Osteoblast (primary cell): ENCODE results near the gene TNK2. TPM values are rescaled to one million over a fixed set of nuclear protein-coding genes. Genes with fewer than 3 reads are reported as not detected.
"Not testable (repeated sequence)": the region's sequence is repeated elsewhere in the genome, so short reads cannot be mapped to it uniquely, and the experiment has no call there.

Source experiments
- DNase-seq: peaks from one replicate; pipeline ENCODE4 v3.0.0; 2011; ENCODE audit warnings: low spot score, mixed read lengths; ENCODE audit not compliant: insufficient read length; ENCODE audit errors: missing footprints
- H2AFZ ChIP-seq: 2 replicates; pipeline ENCODE4 v1.6.0; 2011; ENCODE audit warnings: mild to moderate bottlenecking, low read length
- H3K27ac ChIP-seq: 2 replicates; pipeline ENCODE4 v1.5.1; 2011; ENCODE audit warnings: mild to moderate bottlenecking, low read depth, low read length, moderate library complexity
- H3K27me3 ChIP-seq: 2 replicates; pipeline ENCODE4 v1.6.0; 2012; ENCODE audit warnings: mild to moderate bottlenecking, control low read depth, inconsistent platforms, low read length, moderate library complexity; ENCODE audit not compliant: insufficient read depth
- H3K36me3 ChIP-seq: 2 replicates; pipeline ENCODE4 v1.5.1; 2011; ENCODE audit warnings: mild to moderate bottlenecking, low read length, control low read depth, moderate library complexity; ENCODE audit not compliant: insufficient read depth
- H3K4me1 ChIP-seq: 2 replicates; pipeline ENCODE4 v1.5.1; 2011; ENCODE audit warnings: mild to moderate bottlenecking, low read length, control low read depth, moderate library complexity; ENCODE audit not compliant: insufficient read depth
- H3K4me2 ChIP-seq: 2 replicates; pipeline ENCODE4 v1.6.0; 2011; ENCODE audit warnings: mild to moderate bottlenecking, low read length; ENCODE audit not compliant: insufficient read depth
- H3K4me3 ChIP-seq: fragments of 200-600 bp; sonication (generic); 3 replicates; pipeline ENCODE4 v1.5.1; 2012; ENCODE audit warnings: mild to moderate bottlenecking, low read length, inconsistent platforms; ENCODE audit not compliant: insufficient read depth
- H3K79me2 ChIP-seq: 2 replicates; pipeline ENCODE4 v1.6.0; 2012; ENCODE audit warnings: mild to moderate bottlenecking, low read length, control low read depth, inconsistent platforms; ENCODE audit not compliant: insufficient read depth
- H3K9me3 ChIP-seq: 2 replicates; pipeline ENCODE4 v1.5.1; 2011; ENCODE audit warnings: low read depth, low read length, control low read depth
- H4K20me1 ChIP-seq: 2 replicates; pipeline ENCODE4 v1.6.0; 2012; ENCODE audit warnings: mild to moderate bottlenecking, low read length, control low read depth; ENCODE audit not compliant: insufficient read depth
- total RNA-seq: library from RNA; depleted of rRNA; stranded (reverse); fragments of >200 nt; gene quantifications from 2 replicates; pipeline ENCODE4 v1.2.3, GENCODE V29; 2012
- TF ChIP-seq, protein P1 (sequence below): IDR thresholded peaks from 2 replicates; pipeline ENCODE4 v1.5.1; 2011; ENCODE audit warnings: mild to moderate bottlenecking, low read depth, low read length, moderate library complexity; ENCODE audit errors: extremely low read depth

TNK2 gene
- total RNA-seq = 10.6 and 11.6 TPM in 2 replicates

DNA sequence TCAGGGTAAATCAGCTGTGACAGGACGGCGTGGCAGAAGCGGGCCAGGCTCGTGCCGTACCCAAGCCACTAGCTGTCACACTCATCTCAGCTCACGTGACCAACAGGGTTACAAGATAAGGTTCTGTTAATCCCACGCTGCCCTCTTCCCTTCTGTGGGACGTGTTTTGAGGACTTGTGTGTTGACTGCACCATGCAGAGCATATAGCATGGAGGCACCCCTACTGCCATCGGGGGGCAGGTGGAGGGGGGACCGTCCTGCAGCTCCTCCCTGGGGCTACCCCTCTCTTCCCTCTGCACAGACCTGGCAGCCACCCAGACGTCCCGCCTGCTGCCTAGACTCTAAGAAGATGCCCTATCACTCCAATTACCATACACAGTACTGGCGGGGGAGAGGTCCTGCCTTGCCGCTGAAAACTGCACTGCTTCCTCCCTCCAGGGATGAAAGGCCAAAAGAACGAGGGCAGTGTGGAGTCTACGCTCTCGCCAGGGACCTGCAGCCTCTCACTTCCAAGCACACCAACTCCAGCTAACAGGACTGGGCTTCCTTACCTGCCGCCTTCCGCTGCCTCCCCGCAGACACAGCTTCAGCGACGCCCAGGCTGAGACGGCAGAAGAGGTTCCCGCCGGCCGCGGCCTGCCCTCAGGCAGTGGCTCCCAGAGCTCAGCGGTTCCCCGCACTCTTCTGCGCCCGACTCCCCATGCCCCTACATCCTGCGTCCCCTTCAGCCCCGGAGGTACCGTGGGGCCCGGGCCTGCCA lies at the start of gene TNK2:
TNK2 (minus strand) TSS at position 618 of the 760 bp plus-strand sequence. CDS start 19,963 bp downstream, outside the sequence.
- peak; percentile 94 for DNase-seq
- Histone ChIP-seq H2AFZ (peak within 1 kb of the TSS; percentile 67), H3K79me2 (peaks cover 48% of the 10 kb centered on the region), H3K4me3 (peak within 1 kb of the TSS; percentile 71), H3K27ac (peak within 1 kb of the TSS; percentile 29), H4K20me1 (peaks cover 6% of the 10 kb centered on the region), H3K4me2 (peak within 1 kb of the TSS; percentile 96), H3K4me1 (peaks cover 26% of the 10 kb centered on the region), H3K36me3 (no peaks in the 10 kb centered on the region), H3K27me3 (no peaks in the 10 kb centered on the region), H3K9me3 (no peaks in the 10 kb centered on the region)
- TF ChIP-seq, protein P1, sequence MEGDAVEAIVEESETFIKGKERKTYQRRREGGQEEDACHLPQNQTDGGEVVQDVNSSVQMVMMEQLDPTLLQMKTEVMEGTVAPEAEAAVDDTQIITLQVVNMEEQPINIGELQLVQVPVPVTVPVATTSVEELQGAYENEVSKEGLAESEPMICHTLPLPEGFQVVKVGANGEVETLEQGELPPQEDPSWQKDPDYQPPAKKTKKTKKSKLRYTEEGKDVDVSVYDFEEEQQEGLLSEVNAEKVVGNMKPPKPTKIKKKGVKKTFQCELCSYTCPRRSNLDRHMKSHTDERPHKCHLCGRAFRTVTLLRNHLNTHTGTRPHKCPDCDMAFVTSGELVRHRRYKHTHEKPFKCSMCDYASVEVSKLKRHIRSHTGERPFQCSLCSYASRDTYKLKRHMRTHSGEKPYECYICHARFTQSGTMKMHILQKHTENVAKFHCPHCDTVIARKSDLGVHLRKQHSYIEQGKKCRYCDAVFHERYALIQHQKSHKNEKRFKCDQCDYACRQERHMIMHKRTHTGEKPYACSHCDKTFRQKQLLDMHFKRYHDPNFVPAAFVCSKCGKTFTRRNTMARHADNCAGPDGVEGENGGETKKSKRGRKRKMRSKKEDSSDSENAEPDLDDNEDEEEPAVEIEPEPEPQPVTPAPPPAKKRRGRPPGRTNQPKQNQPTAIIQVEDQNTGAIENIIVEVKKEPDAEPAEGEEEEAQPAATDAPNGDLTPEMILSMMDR = no peak

DNA sequence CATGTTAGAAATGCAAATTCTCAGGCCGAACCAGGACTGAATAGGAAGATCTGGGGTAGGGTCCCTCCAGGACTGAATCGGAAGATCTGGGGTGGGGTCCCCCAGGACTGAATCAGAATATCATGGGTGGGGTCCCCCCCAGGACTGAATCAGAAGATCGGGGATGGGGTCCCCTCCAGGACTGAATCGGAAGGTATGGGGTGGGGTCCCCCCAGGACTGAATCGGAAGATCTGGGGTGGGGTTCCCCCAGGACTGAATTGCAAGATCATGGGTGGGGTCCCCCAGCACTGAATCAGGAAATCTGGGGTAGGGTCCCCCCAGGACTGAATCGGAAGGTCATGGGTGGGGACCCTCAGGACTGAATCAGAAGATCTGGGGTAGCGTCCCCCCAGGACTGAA lies 48.2 kb upstream of the TNK2 start:
- H3K9me3 ChIP-seq = no peaks in the 10 kb centered on the region
- TF ChIP-seq, protein P1 = no peak
- no peak overlapping the region for H2AFZ ChIP-seq
- H3K79me2 ChIP-seq = no peaks in the 10 kb centered on the region
- H3K4me1 ChIP-seq = no peaks in the 10 kb centered on the region
- H3K27me3 ChIP-seq = no peaks in the 10 kb centered on the region
- H3K4me2 ChIP-seq = no peak overlapping the region
- no peaks in the 10 kb centered on the region for H4K20me1 ChIP-seq
- DNase-seq = no peak
- H3K27ac ChIP-seq = no peak overlapping the region
- H3K4me3 ChIP-seq = no peak overlapping the region
- no peaks in the 10 kb centered on the region for H3K36me3 ChIP-seq

DNA sequence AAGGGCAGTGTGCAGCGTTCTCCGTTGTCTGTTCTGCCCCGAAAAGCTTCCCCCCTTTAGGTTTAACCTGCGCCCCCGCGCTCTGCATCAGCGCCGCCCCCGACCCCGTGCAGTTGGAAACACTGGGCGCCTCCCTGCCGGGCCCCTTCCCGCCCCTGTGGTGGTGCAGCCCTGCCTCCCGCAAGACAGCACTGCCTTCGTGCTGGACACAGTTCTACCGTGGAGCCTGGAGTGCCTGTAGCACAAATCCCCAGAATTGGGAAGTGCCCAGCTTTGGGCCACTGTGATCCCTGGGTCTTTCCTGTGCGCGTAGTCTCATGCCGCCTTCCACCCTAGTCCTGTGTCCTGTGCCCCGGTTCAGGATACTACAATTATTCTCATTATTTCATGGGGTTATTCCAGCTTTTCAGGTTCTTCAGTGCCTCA lies 47.1 kb upstream of the TNK2 start:
- H3K27ac ChIP-seq, H3K27me3 ChIP-seq, H3K9me3 ChIP-seq, H3K4me1 ChIP-seq, H2AFZ ChIP-seq, H3K79me2 ChIP-seq, H4K20me1 ChIP-seq, H3K36me3 ChIP-seq: not testable (repeated sequence)
- peak; percentile 51 for DNase-seq
- H3K4me3 ChIP-seq = peak overlapping the region; percentile 25
- H3K4me2 ChIP-seq = peak overlapping the region; percentile 51

DNA sequence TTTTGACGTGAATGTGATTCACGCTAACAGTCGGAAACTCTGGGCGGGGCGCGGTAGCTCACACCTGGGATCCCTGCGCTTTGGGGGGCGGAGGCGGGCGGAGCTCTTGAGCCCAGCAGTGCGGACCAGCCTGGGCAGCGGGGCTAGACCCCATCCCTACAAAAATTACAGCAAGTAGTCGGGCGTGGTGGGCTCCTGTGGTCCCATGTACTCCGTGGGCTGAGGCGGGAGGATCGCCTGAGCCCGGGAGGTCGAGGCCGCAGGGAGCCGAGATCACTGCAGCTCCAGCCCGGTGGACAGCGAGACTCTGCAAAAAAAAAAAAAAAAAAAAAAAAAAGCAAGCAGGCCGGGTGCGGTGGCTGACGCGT lies 46.4 kb upstream of the TNK2 start:
- not testable (repeated sequence) for DNase-seq, H3K4me2 ChIP-seq, H3K36me3 ChIP-seq, H3K4me1 ChIP-seq, H3K27ac ChIP-seq, H3K27me3 ChIP-seq, H2AFZ ChIP-seq, H4K20me1 ChIP-seq, H3K9me3 ChIP-seq, H3K79me2 ChIP-seq
- H3K4me3 ChIP-seq = peak overlapping the region; percentile 64

DNA sequence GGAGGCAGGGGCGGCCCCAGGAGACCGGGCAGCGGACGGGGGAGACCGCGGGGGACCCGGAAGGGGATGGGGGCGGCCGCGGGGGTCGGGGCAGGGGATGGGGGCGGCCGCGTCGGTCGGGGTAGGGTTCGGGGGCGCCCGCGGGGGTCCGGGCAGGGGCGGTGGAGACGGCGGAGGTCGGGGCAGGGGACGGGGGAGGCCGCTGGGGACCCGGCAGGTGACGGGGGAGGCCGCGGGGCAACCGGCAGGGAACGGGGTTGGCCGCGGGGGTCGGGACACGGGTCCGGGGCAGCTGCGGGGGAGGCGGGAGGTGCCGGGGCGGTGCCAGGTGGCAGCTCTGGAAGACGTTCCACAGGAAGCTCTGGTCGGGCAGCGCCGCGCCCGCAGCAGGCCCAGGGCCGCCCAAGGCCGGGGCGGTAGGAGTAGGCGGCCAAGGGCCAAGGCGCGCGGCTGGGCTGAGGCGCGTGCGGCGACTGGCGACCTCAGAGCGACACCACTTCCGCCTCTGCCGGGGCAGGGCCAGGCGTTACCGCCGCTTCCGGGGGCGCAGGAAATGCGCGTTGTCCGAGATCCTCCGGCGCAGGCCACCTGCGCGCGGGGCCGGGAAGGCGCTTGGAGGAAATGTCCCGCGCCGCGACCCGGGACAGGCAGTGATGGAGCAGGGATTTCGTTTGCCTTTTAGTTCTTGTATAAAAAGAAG lies 45.9 kb upstream of the TNK2 start:
- H2AFZ ChIP-seq, H3K27ac ChIP-seq, H3K4me1 ChIP-seq, H3K36me3 ChIP-seq, H3K79me2 ChIP-seq, H3K9me3 ChIP-seq, H4K20me1 ChIP-seq, H3K27me3 ChIP-seq: not testable (repeated sequence)
- H3K4me2 ChIP-seq = peak overlapping the region; percentile 39
- peak overlapping the region; percentile 64 for H3K4me3 ChIP-seq
- peak; percentile 93 for DNase-seq

DNA sequence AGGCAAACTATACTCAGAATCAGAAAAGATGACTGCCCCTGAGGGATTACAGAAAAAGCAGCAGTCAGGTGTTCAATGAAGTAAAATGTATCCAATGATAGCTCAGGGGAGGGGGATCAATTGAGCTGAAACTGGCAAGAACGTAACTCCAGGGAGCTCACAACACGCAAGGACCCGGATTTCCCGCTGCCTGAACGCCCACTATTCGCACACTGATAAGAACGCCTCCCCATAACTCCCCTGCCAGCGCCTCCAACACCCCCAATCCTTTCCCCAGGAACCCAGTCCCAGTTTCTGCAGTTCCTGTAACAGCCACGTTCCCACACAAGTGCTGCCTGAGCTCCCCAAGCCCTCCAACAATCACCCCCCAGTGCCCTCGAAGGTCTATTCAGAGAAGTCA lies 44.2 kb upstream of the TNK2 start:
- not testable (repeated sequence) for H3K27ac ChIP-seq, H2AFZ ChIP-seq, H3K27me3 ChIP-seq, H3K9me3 ChIP-seq, H3K36me3 ChIP-seq, H3K4me3 ChIP-seq, H3K4me2 ChIP-seq, H3K4me1 ChIP-seq, H3K79me2 ChIP-seq, H4K20me1 ChIP-seq, DNase-seq

DNA sequence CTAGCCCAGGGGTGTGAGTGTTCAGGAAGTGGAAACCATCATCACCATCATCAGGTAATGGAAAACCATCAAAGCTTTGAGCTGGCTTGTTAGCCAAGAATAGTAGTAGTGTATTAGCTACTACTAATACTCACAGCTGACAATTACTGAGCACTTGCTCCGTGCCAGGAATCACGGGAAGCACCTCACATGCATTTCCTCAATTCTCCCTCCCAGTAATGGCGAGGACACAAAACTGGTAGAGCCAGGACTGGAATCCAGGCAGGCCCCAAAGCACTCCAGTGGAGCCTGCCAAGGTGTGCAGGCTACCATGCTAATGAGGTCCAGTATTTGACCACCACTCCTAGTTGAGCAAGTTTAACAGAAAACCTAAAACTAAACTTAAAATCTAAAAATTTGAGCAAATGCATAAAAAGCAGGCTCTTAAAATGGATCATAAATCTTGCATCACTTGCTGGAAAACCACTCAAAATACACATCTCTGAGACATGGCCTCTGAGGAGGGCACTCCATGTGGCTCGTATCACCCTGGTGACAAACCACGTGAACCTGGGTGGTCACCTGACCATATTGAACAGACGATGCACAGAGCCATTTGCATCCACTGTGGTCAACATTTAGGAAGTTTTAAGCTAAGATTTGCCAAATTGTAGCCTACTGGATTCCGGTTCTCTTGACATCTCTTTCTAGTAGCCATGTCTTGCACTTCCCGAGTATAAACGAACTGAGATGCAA lies 43.3 kb upstream of the TNK2 start:
- H3K79me2 ChIP-seq, H3K4me3 ChIP-seq, H3K27me3 ChIP-seq, H2AFZ ChIP-seq, H3K4me1 ChIP-seq, H4K20me1 ChIP-seq, H3K27ac ChIP-seq, H3K36me3 ChIP-seq, H3K9me3 ChIP-seq, H3K4me2 ChIP-seq: not testable (repeated sequence)
- peak; percentile 45 for DNase-seq
